ENCODE measurements around the gene ZNF536. TPM values are rescaled to one million over a fixed set of nuclear protein-coding genes. Genes with fewer than 3 reads are reported as not detected.
A peak's percentile ranks its signal among the peaks of the same experiment; 100 is the strongest.

ZNF536 gene
- total RNA-seq, 1 experiment from 2014 or later, result not detected

DNA sequence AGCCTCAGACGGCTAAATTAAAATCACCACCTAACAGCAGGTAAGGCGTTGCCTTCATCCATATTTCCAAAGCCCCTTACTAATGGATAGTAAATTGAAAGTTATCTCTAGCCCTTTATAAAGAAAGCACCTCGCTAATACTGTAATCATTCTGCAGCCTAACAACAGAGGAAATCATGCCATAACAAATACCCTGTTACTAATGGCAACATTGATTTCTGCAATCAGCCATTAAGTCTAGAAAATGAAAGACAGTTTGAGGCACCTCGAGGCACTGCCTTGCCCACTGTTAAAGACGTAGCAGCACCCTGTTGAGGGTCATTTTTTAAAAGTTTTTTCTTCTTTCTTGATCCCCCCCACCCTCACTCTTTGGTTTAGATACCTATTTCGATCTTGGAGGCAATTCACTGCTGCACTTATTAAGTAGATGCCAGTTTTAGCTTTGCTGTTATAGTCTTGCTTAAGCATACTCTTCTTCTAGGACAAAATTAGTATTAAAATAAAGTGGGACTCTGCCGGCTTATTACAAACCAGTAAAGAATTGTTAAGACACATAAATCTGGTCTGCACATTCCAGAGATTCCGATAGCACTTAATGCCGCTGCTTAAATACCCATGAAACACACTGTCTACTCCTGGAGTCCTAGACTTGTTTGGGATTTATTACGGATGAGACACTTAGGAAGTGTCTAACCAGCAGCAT lies 74.8 kb downstream of the ZNF536 start:
- Histone ChIP-seq H3K4me1 (ENCODE audit: insufficient read depth, low read length) (peaks cover 3% of the 10 kb centered on the region; the same call in 1 of the 2 replicates), H2BK12ac (ENCODE audit: insufficient read length, low read depth, low read length) (no peak overlapping the region), H3T11ph (ENCODE audit: low read length) (no peak overlapping the region), H2BK5ac (ENCODE audit: insufficient read length, low read length) (no peak overlapping the region), H2AK5ac (ENCODE audit: insufficient read length, low read length) (no peak overlapping the region), H3K23ac (ENCODE audit: insufficient read length, low read depth, low read length) (no peak overlapping the region), H2BK20ac (ENCODE audit: low read depth, low read length, poor library complexity, severe bottlenecking) (no peak overlapping the region), H3K4ac (ENCODE audit: low read depth, low read length) (no peak overlapping the region), H3K27ac (ENCODE audit: insufficient read length, low read depth, low read length) (no peak overlapping the region), H3K4me2 (ENCODE audit: insufficient read depth, insufficient read length, low read length) (no peak overlapping the region), H3K79me1 (ENCODE audit: insufficient read depth, low read depth, low read length, poor library complexity, severe bottlenecking) (no peaks in the 10 kb centered on the region), H4K5ac (ENCODE audit: insufficient read length, low read depth, low read length) (no peak overlapping the region), H2AFZ (ENCODE audit: low read length) (no peak overlapping the region), H3K18ac (ENCODE audit: insufficient read length, low read depth, low read length) (no peak overlapping the region), H3K79me2 (ENCODE audit: insufficient read depth, low read length) (no peaks in the 10 kb centered on the region), H3K56ac (ENCODE audit: insufficient read length, low read depth, low read length) (no peak overlapping the region), H3K14ac (ENCODE audit: insufficient read depth, low read length) (no peak overlapping the region), H3K9me3 (ENCODE audit: control insufficient read depth, low read depth, low read length) (no peaks in the 10 kb centered on the region), H4K8ac (replicated peaks; ENCODE audit: insufficient read length, low read depth, low read length) (no peak overlapping the region), H3K9ac (ENCODE audit: extremely low read depth, insufficient read length, low read length) (no peak overlapping the region), H2BK15ac (ENCODE audit: low read depth, low read length) (no peak overlapping the region), H3K23me2 (ENCODE audit: insufficient read length, low read depth, low read length, poor library complexity, severe bottlenecking) (no peaks in the 10 kb centered on the region), H3K27me3 (ENCODE audit: insufficient read depth, low read length) (no peaks in the 10 kb centered on the region), H4K20me1 (ENCODE audit: control insufficient read depth, insufficient read depth, insufficient read length) (no peaks in the 10 kb centered on the region), H2BK120ac (ENCODE audit: low read depth, low read length, poor library complexity, severe bottlenecking) (no peak overlapping the region), H4K91ac (ENCODE audit: insufficient read length, low read depth, low read length) (no peak overlapping the region)
- H3K27me3 Mint-ChIP-seq (ENCODE audit: low read depth), result no peaks in the 10 kb centered on the region; the same call in 1 of the 2 replicates
- WGBS (ENCODE audit: extremely low coverage, insufficient read length, low lambda C conversion rate), result no CpG with 5 or more reads among the region's 10 CpGs
- H3K4me1 Mint-ChIP-seq, result peaks cover 37 to 48% of the 10 kb centered on the region in 2 experiments
- DNase-seq, result no peak
- H3K4me3 Mint-ChIP-seq, result no peak overlapping the region
- no peaks in the 10 kb centered on the region for H3K36me3 Mint-ChIP-seq (ENCODE audit: insufficient read depth in 1 of 3, low read depth in 3 of 3)
- TF ChIP-seq, protein P1, sequence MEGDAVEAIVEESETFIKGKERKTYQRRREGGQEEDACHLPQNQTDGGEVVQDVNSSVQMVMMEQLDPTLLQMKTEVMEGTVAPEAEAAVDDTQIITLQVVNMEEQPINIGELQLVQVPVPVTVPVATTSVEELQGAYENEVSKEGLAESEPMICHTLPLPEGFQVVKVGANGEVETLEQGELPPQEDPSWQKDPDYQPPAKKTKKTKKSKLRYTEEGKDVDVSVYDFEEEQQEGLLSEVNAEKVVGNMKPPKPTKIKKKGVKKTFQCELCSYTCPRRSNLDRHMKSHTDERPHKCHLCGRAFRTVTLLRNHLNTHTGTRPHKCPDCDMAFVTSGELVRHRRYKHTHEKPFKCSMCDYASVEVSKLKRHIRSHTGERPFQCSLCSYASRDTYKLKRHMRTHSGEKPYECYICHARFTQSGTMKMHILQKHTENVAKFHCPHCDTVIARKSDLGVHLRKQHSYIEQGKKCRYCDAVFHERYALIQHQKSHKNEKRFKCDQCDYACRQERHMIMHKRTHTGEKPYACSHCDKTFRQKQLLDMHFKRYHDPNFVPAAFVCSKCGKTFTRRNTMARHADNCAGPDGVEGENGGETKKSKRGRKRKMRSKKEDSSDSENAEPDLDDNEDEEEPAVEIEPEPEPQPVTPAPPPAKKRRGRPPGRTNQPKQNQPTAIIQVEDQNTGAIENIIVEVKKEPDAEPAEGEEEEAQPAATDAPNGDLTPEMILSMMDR (conservative IDR thresholded peaks at IDR 0.05), result no peak
- no peaks in the 10 kb centered on the region for H3K9me3 Mint-ChIP-seq
- H3K27ac Mint-ChIP-seq, result peak overlapping the region in 1 of 3 experiments; percentile 39; a peak in 1 of 7 replicates

Measured in H9 (cell line).